ENCODE measurements around the gene KDSR.

GRCh38 chr18:63346480-63347183 is 20.4 kb downstream of the KDSR start:
- no peak for TF ChIP-seq CTCF (IDR thresholded peaks at IDR 0.05 in 8 of 11, conservative IDR thresholded peaks at IDR 0.05 in 3 of 11)
- TF ChIP-seq POLR2A (IDR thresholded peaks at IDR 0.05), result no peak
